ENCODE results near the gene MYO16.

DNA sequence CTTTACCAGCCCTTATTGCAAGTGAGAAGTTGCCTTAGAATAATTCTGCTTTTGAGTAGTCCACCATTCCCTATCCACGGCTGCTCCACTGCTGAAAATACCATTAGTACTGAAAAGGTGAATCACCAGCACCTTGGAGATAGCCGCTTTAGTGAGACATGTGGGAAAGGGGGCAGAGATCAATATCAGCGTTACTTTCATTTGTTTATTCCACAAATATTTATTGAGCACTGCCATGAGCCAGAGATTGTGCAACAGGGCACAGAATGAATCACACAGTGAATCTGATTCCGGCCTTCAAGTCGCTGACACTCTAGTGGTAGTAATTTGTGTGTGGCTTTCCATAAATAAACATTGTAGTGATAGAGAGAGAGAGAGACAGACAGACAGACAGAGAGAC, 31.5 kb upstream of the MYO16 start:
- TF ChIP-seq, protein P1, sequence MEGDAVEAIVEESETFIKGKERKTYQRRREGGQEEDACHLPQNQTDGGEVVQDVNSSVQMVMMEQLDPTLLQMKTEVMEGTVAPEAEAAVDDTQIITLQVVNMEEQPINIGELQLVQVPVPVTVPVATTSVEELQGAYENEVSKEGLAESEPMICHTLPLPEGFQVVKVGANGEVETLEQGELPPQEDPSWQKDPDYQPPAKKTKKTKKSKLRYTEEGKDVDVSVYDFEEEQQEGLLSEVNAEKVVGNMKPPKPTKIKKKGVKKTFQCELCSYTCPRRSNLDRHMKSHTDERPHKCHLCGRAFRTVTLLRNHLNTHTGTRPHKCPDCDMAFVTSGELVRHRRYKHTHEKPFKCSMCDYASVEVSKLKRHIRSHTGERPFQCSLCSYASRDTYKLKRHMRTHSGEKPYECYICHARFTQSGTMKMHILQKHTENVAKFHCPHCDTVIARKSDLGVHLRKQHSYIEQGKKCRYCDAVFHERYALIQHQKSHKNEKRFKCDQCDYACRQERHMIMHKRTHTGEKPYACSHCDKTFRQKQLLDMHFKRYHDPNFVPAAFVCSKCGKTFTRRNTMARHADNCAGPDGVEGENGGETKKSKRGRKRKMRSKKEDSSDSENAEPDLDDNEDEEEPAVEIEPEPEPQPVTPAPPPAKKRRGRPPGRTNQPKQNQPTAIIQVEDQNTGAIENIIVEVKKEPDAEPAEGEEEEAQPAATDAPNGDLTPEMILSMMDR (conservative IDR thresholded peaks at IDR 0.05): no peak
- no peak for TF ChIP-seq ZFX (IDR thresholded peaks at IDR 0.05)

Data from C4-2B (cell line).